Measurements from ENCODE around the gene DAB2IP. TPM values are rescaled to one million over a fixed set of nuclear protein-coding genes. Genes with fewer than 3 reads are reported as not detected.

Gene DAB2IP
- total RNA-seq, 1 donor from 2014 or later: not detected

DNA sequence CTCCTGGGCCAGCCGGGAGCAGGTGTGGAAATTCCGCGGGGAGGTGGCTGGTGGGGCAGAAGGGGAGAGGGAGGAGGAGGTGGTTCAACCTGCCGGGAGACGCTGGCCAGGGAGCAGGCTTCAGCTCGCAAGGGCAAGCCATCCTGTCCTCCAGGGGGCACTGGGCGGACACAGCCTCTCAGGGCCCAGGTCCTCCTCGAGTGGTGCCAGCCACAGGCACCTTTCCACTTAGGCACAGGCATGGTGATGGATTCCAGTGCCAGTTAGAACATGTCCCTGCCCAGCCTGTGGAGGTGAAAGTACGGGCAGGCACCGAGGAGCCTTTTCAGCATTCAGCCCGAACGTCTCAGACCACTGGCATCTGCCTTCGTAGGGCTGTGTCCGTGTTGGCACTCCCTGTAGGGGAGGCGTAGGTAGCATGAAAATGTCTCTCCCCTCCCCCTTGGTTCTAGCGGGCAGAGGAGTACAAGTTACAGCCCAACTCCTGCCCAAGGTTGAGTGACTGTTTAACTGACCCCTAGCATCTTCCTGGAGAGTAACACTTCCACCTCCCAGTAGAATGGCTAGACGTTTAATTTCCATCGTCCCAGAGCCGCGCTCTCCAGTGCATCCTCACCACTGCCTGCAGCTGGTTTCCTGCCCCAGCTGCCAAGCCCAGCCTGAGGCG is 48.9 kb downstream of the DAB2IP start:
- intact Hi-C loops (cut with micrococcal nuclease): loop anchor here (5.0 kb wide), 1 partner anchor 292 kb away; no protein-coding TSS in a partner anchor

DNA sequence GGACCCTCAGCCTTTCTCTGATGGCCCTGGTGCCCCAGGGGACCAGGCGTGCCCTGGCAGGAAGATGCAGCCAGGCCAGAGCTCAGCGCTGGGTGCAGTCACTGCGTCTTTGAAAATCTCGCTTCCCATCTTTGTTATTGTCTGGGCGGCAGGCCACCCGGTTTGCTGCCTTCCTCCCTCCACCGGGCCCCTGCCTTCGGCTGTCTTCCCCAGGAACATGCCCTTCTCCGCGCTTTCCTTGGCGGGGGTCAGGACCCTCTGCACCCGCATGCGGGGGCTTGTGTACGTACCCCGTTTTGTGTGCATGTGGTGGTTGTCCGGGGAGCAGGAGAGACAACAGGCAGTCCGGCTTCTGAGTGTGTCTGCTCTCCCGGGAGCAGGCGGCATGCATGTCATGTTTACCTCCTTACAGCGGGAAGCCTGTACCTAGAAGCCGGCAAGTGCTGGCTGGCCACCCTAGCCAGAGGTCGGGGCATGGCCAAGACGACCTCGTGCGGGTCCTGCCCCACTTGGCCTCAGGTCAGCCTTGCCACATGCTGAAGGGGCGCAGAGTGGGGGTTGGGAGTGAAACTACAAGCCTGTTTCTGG is 49.5 kb downstream of the DAB2IP start:
- intact Hi-C loops (cut with micrococcal nuclease): loop anchor here (5.0 kb wide), 1 partner anchor 291 kb away; no protein-coding TSS in a partner anchor

DNA sequence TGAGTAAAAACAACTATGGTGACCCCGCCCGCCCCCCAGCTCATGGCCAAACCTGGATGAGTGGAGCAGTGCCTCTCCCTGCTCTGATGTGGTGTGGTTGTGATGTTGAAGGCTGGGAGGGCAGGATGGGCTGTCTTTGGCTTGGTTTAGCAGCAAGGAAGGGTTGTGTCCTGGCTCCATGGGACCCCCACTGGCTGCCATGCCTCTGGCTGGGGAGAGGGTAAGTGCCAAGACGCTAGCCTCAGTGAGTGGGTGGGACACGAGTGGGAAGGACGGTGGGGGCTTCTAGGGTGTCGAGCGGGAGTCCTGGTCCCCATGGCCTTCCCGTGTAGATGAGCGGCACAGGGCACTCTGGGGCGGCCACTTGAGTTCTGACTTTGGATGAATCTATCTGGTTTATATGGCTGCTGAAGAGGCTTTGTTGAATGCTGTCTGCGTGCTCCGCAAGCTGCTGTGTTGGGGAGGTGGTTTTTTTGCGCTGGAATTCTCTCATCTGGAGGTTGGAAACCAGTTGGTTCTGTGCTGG is 50.4 kb downstream of the DAB2IP start:
- intact Hi-C loops (cut with micrococcal nuclease): loop anchor here (5.0 kb wide), 1 partner anchor 291 kb away; no protein-coding TSS in a partner anchor

DNA sequence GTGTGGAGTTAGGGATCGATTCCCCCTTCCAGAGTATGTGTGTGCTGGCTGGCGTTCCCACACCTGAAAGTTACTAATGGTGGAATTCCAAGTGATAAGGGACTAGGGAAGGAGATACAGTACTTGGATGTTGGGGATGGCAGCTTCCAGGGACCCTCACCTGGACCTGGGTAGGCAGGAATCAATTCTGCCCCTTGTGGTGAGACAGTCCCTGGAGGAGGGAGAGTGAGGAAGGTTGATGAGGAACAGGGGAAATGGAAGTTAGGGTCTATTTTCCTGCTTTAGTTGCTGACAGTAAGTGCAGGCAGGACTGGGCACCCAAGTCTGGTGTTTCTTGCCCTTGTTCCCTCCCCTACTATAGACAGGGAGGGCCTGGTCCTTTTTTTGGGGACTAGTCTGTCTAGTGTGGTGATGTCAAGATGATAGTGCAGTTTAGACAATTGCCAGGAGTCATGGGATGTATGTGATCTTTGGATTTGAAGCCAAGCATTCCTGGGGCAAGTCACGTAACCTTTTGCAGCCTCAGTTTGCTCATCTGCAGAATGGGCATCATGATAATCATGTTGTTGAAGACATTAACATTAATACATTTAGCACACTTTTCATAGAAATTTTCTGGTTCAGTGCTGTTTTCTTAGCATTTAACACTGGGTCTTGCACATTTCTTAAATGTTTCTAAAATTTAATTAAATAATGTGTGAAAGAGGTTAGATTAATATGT is 51.7 kb downstream of the DAB2IP start:
- intact Hi-C loops (cut with micrococcal nuclease): loop anchor here (5.0 kb wide), 1 partner anchor 289 kb away; no protein-coding TSS in a partner anchor

DNA sequence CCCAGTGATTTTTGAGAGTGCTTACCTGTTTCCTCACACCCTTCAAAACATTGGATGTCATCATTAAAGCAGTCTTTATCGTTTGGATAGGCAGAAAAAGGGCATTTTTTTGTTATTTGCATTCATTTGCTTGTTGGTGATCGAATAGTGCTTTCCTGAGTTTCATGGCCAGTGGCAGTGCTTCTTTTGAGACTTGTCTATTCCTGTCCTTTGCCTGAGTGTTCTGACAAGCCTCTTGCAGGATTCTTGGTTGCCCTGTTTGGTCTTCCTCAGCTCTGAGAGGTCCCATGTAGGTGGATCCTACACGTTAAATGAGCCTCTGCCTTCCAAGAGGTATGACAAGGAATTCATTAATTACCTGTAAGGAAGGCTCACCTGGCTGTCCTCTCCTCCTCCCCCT is 52.8 kb downstream of the DAB2IP start:
- intact Hi-C loops (cut with micrococcal nuclease): loop anchor here (5.0 kb wide), 1 partner anchor 288 kb away; no protein-coding TSS in a partner anchor

DNA sequence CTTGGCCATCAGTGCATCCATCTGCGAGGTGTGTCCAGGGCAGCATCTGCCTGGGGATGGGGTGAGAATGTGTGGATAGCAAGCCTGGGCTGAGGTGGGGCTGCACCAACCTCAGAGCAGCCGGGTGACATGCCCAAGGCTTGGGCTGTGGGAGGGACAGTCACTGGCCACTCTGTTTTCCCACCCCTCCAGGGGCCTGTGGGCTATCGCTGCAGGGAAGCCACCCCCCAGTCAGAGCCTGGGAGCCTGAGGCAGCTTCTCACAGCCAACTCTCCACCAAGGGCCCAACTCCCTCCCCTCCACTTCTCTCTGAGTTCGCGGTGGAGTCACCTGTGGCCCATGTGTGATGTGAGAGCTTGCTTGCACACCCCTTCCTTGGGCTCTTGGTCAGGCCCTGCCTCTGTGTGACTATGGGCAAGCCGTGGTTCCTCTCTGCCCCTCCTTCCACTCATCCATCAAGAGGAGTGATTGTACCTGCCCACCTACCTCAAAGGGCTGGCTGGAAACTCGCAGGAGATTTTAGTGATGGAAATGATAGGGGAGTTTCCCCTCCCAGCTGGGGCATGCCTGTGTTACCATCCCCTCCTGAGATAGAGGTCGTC is 54.8 kb downstream of the DAB2IP start:
- intact Hi-C loops (cut with micrococcal nuclease): no loop called here

DNA sequence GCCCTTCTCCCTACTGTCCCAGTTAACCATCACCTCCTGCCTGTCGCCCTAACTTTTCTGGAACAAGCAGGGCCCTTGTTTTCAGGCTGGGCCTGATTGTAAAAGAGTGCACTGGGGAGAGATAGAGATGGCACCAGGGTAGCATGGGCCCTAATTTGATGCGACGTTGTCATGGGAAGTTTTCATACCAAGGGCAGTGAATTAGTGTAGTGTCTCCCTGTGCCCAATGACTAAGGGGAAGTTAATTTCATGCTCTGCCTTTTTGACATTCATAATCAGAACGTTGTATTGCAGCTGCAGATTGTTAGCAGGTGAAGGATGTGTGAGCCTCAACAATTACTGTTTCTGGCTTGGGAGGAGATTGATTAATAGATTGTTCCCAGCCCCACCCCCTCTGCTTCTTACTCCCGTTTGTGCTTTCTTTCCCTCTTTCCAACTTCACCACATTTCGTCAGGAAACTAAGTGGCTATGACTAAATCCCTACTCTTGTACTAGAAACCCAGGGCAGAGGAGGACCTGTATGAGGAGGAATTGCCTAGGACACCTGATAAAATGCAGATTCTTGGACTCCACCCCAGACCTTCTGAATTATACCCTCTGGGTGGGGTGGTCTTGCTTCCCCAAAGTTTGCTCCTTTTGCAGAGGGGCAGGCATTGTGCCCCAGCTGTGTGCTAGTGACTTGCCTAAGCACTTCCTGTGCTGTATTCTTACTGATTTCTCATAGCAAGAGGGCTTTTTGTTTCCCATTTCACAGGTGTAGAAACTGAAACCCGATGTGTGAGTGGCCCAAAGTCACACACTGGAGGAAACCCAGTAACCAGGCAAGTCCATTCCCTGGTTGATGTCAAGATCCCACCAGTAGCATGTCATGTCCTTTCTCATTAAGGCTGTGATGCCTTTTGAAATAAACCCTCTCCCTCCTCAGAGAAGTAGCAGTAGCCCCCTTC is 56.3 kb downstream of the DAB2IP start:
- intact Hi-C loops (cut with micrococcal nuclease): no loop called here

DNA sequence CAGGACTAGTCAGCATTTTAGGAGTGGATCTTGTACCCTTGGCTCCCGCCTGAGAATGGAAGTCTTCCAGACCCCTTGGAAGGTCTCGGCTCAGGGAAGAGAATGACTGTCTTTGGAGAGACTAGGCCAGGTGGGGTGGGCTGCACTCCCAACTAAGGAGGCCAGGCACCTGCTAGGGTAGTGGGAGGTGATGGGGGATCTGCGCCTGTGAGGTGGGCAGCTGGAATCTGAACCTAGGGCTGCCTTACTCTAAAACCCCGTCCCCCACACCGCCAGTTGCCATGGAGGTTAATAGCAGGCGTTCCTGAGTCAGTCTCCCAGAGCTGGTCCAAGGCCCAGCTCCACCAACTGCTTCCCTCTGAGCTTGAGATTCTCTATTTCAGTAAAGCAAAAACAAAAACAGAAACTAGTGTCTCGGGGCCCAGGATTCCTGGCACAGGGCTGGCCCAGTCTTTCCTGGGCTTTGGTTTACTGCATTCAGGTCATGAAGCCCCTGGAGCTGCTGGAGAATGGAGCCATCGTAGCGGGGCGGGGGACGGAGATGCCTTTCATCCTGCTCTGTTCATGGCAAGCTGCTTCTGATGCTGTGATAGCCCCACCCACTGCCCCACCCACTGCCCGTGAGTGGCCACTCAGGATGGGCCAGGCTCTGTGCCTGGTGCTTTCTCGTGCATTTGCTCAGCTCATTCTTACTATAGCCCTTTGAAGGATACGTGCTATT is 57.5 kb downstream of the DAB2IP start:
- intact Hi-C loops (cut with micrococcal nuclease): no loop called here

DNA sequence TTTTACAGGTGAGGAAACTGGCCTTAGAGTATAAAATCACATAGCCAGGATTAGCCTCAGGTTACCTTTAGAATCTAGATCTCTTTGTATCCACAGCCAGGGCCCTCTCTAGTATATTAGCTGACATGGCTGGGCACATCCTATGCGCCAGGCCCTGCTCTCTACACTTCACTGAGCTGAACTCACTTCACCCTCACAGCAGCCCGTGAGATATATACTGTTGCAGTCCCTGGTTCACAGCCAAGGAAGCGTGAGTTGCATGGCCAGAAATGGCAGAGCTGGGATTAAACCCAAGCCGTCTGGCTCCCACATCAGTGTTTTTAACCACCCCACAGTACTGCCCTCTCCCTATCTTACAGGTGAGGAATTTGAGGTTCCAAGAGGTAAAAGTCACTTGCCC is 58.4 kb downstream of the DAB2IP start:
- intact Hi-C loops (cut with micrococcal nuclease): no loop called here

DNA sequence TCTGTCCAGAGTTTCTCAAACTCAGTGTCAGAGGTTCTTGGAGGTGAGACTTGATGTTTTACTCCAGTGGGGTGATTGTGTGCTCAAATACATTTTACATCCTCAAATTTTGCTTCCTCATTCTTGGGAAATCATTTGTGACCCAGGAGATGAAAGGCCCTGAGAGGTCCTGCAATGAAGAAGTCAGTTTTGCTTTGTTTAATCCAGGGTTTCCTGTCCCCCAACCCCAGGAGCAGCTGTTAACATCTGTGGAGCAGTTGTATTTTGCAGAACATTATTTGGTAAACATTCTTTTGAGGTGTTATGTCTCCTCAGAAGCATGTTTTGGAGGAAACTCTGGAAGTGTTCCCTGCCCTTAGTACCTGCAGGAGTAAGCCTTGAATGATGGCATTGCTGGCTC is 59.8 kb downstream of the DAB2IP start:
- intact Hi-C loops (cut with micrococcal nuclease): no loop called here

DNA sequence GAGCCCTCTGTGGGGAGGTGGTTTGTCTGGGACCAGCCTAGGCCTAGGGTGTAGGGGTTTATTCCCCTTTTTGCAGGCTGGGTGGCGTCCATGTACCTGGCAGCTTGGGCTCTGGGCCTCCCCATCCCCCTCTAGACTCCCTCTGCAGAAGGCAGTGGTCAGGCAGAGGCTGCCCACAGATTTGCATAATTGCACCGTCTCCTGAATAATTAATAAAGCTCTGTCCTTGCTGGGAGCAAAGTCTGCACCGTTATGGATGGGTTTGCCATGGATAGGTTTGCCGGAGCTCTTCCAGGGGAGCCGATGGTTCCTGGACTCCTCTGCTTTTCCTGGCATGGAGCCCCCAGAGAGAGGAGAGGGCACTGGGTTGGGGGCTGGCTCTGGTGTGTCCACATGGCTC is 60.4 kb downstream of the DAB2IP start:
- intact Hi-C loops (cut with micrococcal nuclease): no loop called here

DNA sequence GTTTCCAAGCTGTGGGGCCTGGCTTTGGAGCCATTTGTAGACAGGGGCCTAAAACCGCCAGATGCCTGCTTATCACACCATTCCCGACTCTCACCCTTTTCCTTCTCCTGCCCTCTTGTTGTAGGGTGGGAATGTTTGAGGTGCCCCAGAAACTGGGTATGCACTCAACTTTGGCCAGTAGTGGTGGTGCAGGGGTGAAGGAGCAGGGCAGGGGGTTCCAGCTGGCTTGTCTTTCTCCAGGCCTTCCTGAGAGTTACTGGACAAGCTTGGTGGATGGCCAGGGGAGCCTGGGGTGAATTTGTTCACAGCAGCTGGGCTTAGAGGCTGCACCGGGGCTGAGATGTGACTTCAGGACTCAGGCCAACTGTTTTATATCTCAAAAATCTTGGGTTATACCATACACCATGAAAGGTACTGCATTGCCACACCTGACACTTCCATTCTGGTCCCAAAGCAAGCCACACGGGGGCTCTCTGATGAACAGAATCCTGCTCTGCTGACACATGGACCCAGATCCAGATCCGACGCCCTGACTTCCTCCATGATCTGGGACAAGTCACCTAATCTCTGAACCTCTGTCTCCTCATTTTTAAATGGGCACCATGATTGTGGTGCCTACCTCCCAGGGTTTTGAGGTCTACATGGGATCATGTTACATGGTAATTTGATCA is 62.1 kb downstream of the DAB2IP start:
- intact Hi-C loops (cut with micrococcal nuclease): no loop called here

DNA sequence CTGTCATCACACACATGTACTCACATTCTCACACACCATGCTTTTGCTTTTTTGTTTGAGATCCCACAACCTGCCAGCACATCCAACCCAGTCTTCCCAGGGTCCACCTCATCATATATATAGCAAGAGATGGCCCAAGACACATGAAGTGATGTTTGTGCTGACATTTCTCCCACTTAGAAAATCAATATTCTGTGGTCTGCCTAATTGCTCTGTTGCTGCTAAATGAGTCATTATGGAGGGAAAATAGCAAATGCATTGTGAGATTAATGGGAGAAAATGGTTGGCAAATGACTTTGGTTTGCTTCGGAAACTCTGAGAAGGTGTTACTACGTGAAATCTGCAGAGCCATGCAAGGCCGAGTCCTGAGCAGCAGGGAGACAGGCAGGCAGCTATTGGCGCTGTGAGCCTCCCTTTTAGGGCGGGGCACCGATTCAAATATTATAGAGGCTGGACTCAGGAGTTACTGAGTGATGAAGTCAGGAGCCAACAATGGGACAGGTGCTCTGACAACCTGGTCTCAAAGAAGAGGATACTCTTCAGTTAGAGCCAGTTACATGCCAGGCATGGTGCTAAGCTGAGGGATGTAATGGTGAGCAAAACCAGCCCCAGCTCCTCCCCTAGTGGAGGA is 62.8 kb downstream of the DAB2IP start:
- intact Hi-C loops (cut with micrococcal nuclease): no loop called here

DNA sequence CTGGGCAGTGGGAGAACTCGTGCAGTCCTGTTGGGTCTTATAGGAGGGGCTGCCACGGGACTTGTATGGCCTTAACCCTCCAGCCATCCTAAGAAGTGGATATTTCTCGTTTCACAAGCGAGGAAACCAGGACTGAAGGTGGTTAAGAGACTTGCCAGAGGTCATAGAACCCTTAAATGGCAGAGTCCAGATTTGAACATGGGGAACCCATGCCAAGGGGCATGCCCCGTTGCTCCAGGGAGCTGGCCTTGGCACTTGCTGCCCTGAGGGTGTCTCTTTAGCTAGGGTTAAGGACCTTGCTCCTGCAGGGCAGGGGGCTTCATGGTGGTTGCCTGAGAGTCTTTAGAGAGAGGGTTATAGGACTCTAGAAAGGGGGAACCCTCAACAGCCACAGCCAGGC is 63.4 kb downstream of the DAB2IP start:
- intact Hi-C loops (cut with micrococcal nuclease): no loop called here

DNA sequence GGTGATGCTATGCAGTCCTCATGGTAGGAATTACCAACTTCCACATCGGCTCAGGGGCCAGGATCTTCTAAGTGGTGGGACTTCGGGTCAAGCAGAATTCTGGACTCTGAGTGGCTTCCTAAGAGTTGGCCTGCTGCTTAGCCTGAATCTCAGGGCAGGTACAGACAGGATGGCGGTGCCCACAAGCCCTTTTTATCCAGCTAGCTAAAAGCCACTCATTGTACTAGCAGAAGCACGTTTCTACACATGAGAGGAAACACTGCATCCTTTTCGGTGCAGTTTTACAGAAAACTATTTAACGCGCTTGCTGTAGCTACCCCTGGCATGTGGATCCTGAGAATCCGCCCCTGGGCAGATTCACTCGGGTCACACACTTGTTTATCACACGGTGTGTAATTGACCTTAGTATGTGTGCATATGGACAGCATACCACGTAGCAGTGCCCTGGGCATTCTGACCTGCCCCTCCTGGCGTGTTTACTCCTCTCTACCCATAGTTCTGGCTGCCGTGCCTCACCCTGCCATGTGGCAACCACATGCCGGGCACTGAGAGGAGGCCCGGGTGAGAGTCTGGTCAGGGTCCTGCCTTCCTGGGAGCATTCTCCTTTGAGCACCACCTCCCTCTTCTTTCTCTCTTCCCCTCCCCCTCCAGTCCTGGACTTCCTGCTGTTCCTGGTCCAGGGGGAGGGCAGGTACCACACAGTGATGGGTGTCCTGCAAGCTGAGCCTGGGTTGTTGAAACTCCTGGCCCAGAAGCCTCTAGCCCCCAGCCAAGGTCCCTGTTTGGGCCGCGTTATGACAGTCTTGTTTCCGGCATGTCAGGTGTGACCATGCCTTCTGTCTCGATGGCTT is 65.9 kb downstream of the DAB2IP start:
- intact Hi-C loops (cut with micrococcal nuclease): no loop called here

DNA sequence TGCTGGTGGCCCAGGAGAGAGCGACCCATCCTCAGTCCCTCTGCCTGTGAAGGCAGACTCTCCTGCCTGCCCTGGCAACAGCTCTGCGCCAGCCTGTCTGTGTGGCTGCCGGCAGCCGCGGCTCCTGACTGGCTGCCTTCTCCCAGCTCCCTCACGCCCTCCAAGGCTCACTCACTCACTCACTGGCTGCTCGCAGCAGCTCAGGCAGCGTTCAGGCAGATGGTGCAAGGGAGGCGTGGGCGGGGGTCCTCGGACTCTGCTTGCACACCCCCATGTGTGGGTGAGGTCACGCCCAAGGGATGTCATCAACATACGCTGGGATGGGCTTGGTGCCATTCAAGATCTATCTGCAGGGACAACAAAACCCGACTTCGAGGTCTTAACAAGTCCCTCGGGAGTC is 66.7 kb downstream of the DAB2IP start:
- intact Hi-C loops (cut with micrococcal nuclease): no loop called here

DNA sequence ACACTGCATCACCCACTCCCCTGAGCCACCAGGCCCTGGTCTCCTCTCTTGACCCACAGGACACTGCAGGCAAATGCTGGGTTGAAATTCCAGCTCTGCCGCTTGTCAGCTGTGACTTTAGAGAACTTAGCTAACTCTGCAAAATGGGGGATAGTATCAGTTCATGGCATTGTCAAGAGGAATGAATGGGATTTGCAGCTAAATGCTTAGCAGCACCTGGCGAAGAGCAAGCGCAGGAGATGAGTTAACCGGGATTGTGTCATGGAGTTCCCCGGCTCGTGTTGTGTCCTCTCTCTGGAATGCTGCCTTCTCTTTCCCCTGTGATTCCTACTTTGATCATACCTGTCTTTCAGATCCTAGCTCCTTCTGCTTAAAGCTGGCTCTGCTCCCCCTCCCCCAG is 67.1 kb downstream of the DAB2IP start:
- intact Hi-C loops (cut with micrococcal nuclease): no loop called here
